Adrenal gland (tissue), 12 donors: Measurements from ENCODE around the gene PRDM15. TPM values are rescaled to one million over a fixed set of nuclear protein-coding genes. Genes with fewer than 3 reads are reported as not detected.

Source experiments
- DNase-seq, 7 donors: peaks; one replicate each; pipeline ENCODE4 v3.0.0-alpha.2; 2019 to 2020
- H3K27ac ChIP-seq, 5 donors: fragments of 200-600 bp; sonication (generic) in 4 of 5; 1 replicate in 3 of 5; 2 replicates in 2 of 5; pipeline versions ENCODE4 v1.5.1 to v1.8.0; 2016 to 2020; ENCODE audit warnings: mild to moderate bottlenecking in 1 of 5
- H3K27me3 ChIP-seq: fragments of 200-600 bp; 2 replicates; pipeline ENCODE4 v1.8.0; 2021
- H3K36me3 ChIP-seq, 2 donors: fragments of 200-600 bp; replicated peaks in 1 of 2; 1 replicate in 1 of 2; 2 replicates in 1 of 2; pipeline versions ENCODE4 v1.5.1 to v1.8.0; 2018 to 2022
- H3K4me1 ChIP-seq, 2 donors: fragments of 200-600 bp; replicated peaks in 1 of 2; 1 replicate in 1 of 2; 2 replicates in 1 of 2; pipeline versions ENCODE4 v1.5.1 to v1.8.0; 2018 to 2021
- H3K4me3 ChIP-seq, 4 donors: fragments of 200-600 bp; sonication (generic) in 3 of 4; one replicate each; pipeline ENCODE4 v1.5.1; 2016 to 2018
- H3K9me3 ChIP-seq, 3 donors: fragments of 200-600 bp; sonication (generic) in 1 of 3; replicated peaks in 1 of 3; 1 replicate in 2 of 3; 2 replicates in 1 of 3; pipeline versions ENCODE4 v1.5.1 to v1.8.0; 2016 to 2021
- CTCF ChIP-seq, 6 experiments: fragments of 450-650 bp in 4 of 6; fragments of 200-600 bp in 2 of 6; sonication (generic) in 1 of 6; IDR thresholded peaks; 1 replicate in 5 of 6; 2 replicates in 1 of 6; pipeline versions ENCODE4 v1.5.1 to v1.8.0; 2016 to 2021; ENCODE audit warnings: antibody characterized with exemption in 6 of 6, mild to moderate bottlenecking in 2 of 6, moderate library complexity in 1 of 6
- POLR2A ChIP-seq, 2 donors: fragments of 450-650 bp; IDR thresholded peaks; one replicate each; pipeline ENCODE4 v1.6.1; 2017; ENCODE audit warnings: antibody characterized with exemption in 2 of 2, mild to moderate bottlenecking in 2 of 2, moderate library complexity in 1 of 2
- WGBS, 4 donors: extraction: QIAGEN DNeasy Blood & Tissue Kit in 2 of 4; methylation state at CpG; one replicate each; pipeline versions ENCODE4 v1.1.5 to v1.1.7; 2013 to 2017; 5-methylcytosine and 5-hydroxymethylcytosine counted together
- intact Hi-C, 2 donors: fragments of 100-400 bp; cut with DNase I; formaldehyde crosslinking; loops; one replicate each; pipeline versions ENCODE4 v1.14.1 to v1.15.0; 2022 to 2023
- polyA plus RNA-seq, 3 donors: library from polyadenylated mRNA; stranded (reverse); fragments of 200-250 nt in 2 of 3; fragments of 350-450 nt in 1 of 3; fragmentation: Illumina TruSeq in 1 of 3; extraction: RNeasy Lipid Tissue Mini Kit (QIAGEN cat#74804) in 1 of 3; gene quantifications; one replicate each; pipeline ENCODE4 v1.2.3, GENCODE V29; 2013 to 2014
- total RNA-seq, 9 donors: library from RNA; depleted of rRNA in 4 of 9; stranded (reverse); fragments of >200 nt in 4 of 9; fragments of 120-200 nt in 1 of 9; fragmentation: NEBNext Ultra II Directional in 1 of 9; extraction: Animal tissue kit (Norgen Biotek cat#: 25700) in 1 of 9; gene quantifications; one replicate each; pipeline versions ENCODE4 v1.1.0 to v1.2.4, GENCODE V29; 2013 to 2023
- donor health status: healthy with polysubstance abuse.
- donor health status: Bipolar disorder and iron deficiency.
- donor health status: DM: yes; HTN: yes; CAD: no.
- donor health status: DM: no; HTN: no; CAD: no.
- donor health status: DM: no; HTN: no; CAD: no.
- donor health status: DM: yes; HTN: yes; CAD: no.

Gene PRDM15
- total and polyA plus RNA-seq, 12 donors = 2.9 to 6.7 (median 4.0) TPM

DNA sequence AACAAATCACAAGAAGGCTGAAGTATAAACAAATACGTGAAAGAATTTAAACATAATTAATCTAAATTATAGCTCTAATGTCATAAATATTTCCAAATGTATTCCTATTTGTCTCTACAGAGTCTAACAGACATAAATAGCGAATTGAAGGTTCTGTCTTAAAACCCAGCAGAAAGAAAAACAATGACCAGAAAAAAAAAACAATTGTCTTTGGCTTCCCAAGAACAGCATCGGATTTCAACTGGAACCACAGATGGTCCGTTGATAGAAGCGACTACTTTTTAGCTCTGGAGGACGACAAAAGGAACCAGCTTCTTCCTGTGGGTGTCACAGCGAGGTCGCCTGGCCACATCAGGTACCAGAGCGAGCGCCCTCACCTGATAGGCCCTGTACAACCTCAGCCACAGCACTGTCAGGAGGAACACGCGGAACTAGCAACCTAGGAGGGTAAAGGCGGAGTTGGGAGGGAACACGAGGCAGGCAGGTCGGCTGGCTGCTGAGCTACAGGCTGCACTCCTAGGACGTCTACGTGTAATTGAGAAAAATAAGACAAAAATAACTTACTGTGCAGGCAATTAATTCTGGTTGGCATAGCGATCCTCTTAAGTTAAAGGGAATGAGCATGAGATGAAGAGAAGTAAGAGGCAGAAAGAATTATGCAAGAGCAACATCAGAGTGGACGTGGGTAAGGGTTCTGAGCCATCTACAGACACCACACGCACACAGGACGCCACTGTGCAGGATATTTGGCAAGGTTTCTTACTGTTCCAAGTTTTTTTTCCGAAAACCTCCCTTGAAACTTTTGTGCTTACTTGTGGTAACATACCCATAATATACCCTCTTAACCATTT is 16.7 kb upstream of the PRDM15 start:
- TF ChIP-seq POLR2A (IDR thresholded peaks at IDR 0.05) (no peak), CTCF (IDR thresholded peaks at IDR 0.05) (no peak)
- intact Hi-C loops = no loop called here
- H3K4me3 ChIP-seq = no peak overlapping the region
- H3K4me1 ChIP-seq = peaks cover 3 to 7% of the 10 kb centered on the region in 2 donors
- DNase-seq = no peak
- H3K27me3 ChIP-seq = no peaks in the 10 kb centered on the region
- H3K9me3 ChIP-seq = no peaks in the 10 kb centered on the region
- 58 to 61% (median 61%) methylated on average over 22 of the region's 22 CpGs for WGBS, 4 donors
- peaks cover 0 to 93% of the 10 kb centered on the region in 2 donors for H3K36me3 ChIP-seq
- H3K27ac ChIP-seq = peak overlapping the region in 3 of 5 donors; percentile 6 to 92 (median 67)

- intact Hi-C loops = no loop called here
- WGBS, 4 donors = 66 to 76% (median 72%) methylated on average over 12 to 13 of the region's 13 CpGs
- Histone ChIP-seq H3K4me3 (no peak overlapping the region), H3K36me3 (peaks cover 0 to 90% of the 10 kb centered on the region in 2 donors), H3K27ac (peak overlapping the region in 3 of 5 donors; percentile 6 to 92 (median 26)), H3K27me3 (no peaks in the 10 kb centered on the region), H3K9me3 (no peaks in the 10 kb centered on the region), H3K4me1 (no peaks in the 10 kb centered on the region)
- no peak for DNase-seq
- no peak for TF ChIP-seq POLR2A (IDR thresholded peaks at IDR 0.05)
- no peak for TF ChIP-seq CTCF (IDR thresholded peaks at IDR 0.05)
Observed at GRCh38 chr21:41894922-41895557, 15.9 kb upstream of the PRDM15 start.

GRCh38 chr21:41894511-41894910 is 15.4 kb upstream of the PRDM15 start:
- WGBS, 4 donors = 82 to 92% (median 87%) methylated on average over 8 to 9 of the region's 9 CpGs
- no peak overlapping the region for H3K4me3 ChIP-seq

More at GRCh38 chr21:41894511-41894910, 15.4 kb upstream of the PRDM15 start:
- peaks cover 0 to 86% of the 10 kb centered on the region in 2 donors for H3K36me3 ChIP-seq
- H3K27ac ChIP-seq = peak overlapping the region in 2 of 5 donors; percentile 26 to 92
- peaks cover 0 to 3% of the 10 kb centered on the region in 2 donors for H3K4me1 ChIP-seq
- intact Hi-C loops = no loop called here
- no peak for DNase-seq
- no peaks in the 10 kb centered on the region for H3K9me3 ChIP-seq
- no peaks in the 10 kb centered on the region for H3K27me3 ChIP-seq
- TF ChIP-seq CTCF (IDR thresholded peaks at IDR 0.05) (no peak), POLR2A (IDR thresholded peaks at IDR 0.05) (no peak)
